Mesendoderm (in vitro differentiated cells): ENCODE measurements around the gene CHMP6.
"Not testable (repeated sequence)": the region's sequence is repeated elsewhere in the genome, so short reads cannot be mapped to it uniquely, and the experiment has no call there.

ENCODE experiments used
- DNase-seq: peaks from one replicate; pipeline ENCODE4 v3.0.0; 2013
- H2AK5ac ChIP-seq: 2 replicates; pipeline ENCODE4 v1.6.1; 2013; ENCODE audit warnings: low read length, inconsistent platforms
- H2BK120ac ChIP-seq: 2 replicates; pipeline ENCODE4 v1.6.1; 2013; ENCODE audit warnings: low read depth, mild to moderate bottlenecking, low read length, moderate library complexity, mixed read lengths
- H2BK15ac ChIP-seq: replicated peaks from 2 replicates; pipeline ENCODE4 v1.6.1; 2013; ENCODE audit warnings: low read depth, mild to moderate bottlenecking, moderate library complexity
- H2BK5ac ChIP-seq: 2 replicates; pipeline ENCODE4 v1.6.1; 2013; ENCODE audit warnings: low read length, inconsistent platforms
- H3K18ac ChIP-seq: 2 replicates; pipeline ENCODE4 v1.6.1; 2013; ENCODE audit warnings: mild to moderate bottlenecking, low read length, mixed read lengths
- H3K23ac ChIP-seq: one replicate; pipeline ENCODE4 v1.6.1; 2013; ENCODE audit warnings: low read length
- H3K27ac ChIP-seq: 2 replicates; pipeline ENCODE4 v1.5.1; 2013; ENCODE audit warnings: low read depth, mild to moderate bottlenecking, inconsistent platforms, low read length, moderate library complexity
- H3K27me3 ChIP-seq: 2 replicates; pipeline ENCODE4 v1.6.1; 2013; ENCODE audit warnings: low read length, control low read depth, mild to moderate bottlenecking, inconsistent platforms; ENCODE audit not compliant: insufficient read depth, poor library complexity
- H3K36me3 ChIP-seq: 2 replicates; pipeline ENCODE4 v1.6.1; 2013; ENCODE audit warnings: low read length, inconsistent platforms; ENCODE audit not compliant: control insufficient read depth, insufficient read depth
- H3K4ac ChIP-seq: one replicate; pipeline ENCODE4 v1.6.1; 2013; ENCODE audit warnings: low read depth, mild to moderate bottlenecking, low read length, moderate library complexity
- H3K4me1 ChIP-seq: 2 replicates; pipeline ENCODE4 v1.6.1; 2013; ENCODE audit warnings: low read depth, low read length, inconsistent platforms; ENCODE audit not compliant: control insufficient read depth
- H3K4me2 ChIP-seq: 2 replicates; pipeline ENCODE4 v1.6.1; 2013; ENCODE audit warnings: low read length
- H3K4me3 ChIP-seq: 2 replicates; pipeline ENCODE4 v1.5.1; 2013; ENCODE audit warnings: mild to moderate bottlenecking, low read length
- H3K56ac ChIP-seq: one replicate; pipeline ENCODE4 v1.6.1; 2013; ENCODE audit warnings: low read length
- H3K79me1 ChIP-seq: 2 replicates; pipeline ENCODE4 v1.6.1; 2013; ENCODE audit warnings: low read length, inconsistent platforms
- H3K79me2 ChIP-seq: 2 replicates; pipeline ENCODE4 v1.6.1; 2013; ENCODE audit warnings: mild to moderate bottlenecking, low read length; ENCODE audit not compliant: control insufficient read depth, insufficient read depth
- H3K9ac ChIP-seq: 2 replicates; pipeline ENCODE4 v1.6.1; 2013; ENCODE audit warnings: low read length, inconsistent platforms
- H4K5ac ChIP-seq: one replicate; pipeline ENCODE4 v1.6.1; 2013; ENCODE audit warnings: low read length
- H4K8ac ChIP-seq: one replicate; pipeline ENCODE4 v1.6.1; 2013; ENCODE audit warnings: low read depth, mild to moderate bottlenecking, control low read depth, low read length, moderate library complexity
- WGBS: extraction: QIAGEN DNeasy Blood & Tissue Kit; methylation state at CpG from one replicate; pipeline ENCODE4 v1.1.7; 2013; ENCODE audit warnings: low lambda C conversion rate, missing lambda C conversion rate; ENCODE audit not compliant: insufficient coverage; ENCODE audit errors: extremely low coverage; 5-methylcytosine and 5-hydroxymethylcytosine counted together

Gene CHMP6

GRCh38 chr17:81012574-81013447 is 21.2 kb downstream of the CHMP6 start:
- Histone ChIP-seq H3K4ac (no peak overlapping the region), H3K79me2 (no peaks in the 10 kb centered on the region), H3K4me3 (no peak overlapping the region), H2BK5ac (no peak overlapping the region), H3K23ac (no peak overlapping the region), H3K27me3 (no peaks in the 10 kb centered on the region), H3K4me2 (no peak overlapping the region), H4K5ac (no peak overlapping the region), H3K18ac (no peak overlapping the region), H3K79me1 (no peaks in the 10 kb centered on the region), H3K36me3 (no peaks in the 10 kb centered on the region), H3K27ac (no peak overlapping the region), H4K8ac (no peak overlapping the region), H2BK120ac (no peak overlapping the region), H3K4me1 (no peaks in the 10 kb centered on the region), H2BK15ac (no peak overlapping the region), H2AK5ac (no peak overlapping the region), H3K9ac (no peak overlapping the region), H3K56ac (no peak overlapping the region)
- no CpG with 5 or more reads among the region's 13 CpGs for WGBS
- no peak for DNase-seq

GRCh38 chr17:81013642-81014041 is 22.0 kb downstream of the CHMP6 start:
- Histone ChIP-seq H3K23ac (no peak overlapping the region), H2BK15ac (no peak overlapping the region), H3K27ac (no peak overlapping the region), H2BK120ac (no peak overlapping the region), H3K4me2 (no peak overlapping the region), H2AK5ac (no peak overlapping the region), H3K79me2 (no peaks in the 10 kb centered on the region), H3K4me3 (no peak overlapping the region), H4K8ac (no peak overlapping the region), H4K5ac (no peak overlapping the region), H3K79me1 (no peaks in the 10 kb centered on the region), H3K4me1 (no peaks in the 10 kb centered on the region), H2BK5ac (no peak overlapping the region), H3K4ac (no peak overlapping the region), H3K9ac (no peak overlapping the region), H3K27me3 (no peaks in the 10 kb centered on the region), H3K36me3 (no peaks in the 10 kb centered on the region), H3K18ac (no peak overlapping the region), H3K56ac (no peak overlapping the region)
- no CpG with 5 or more reads among the region's 6 CpGs for WGBS
- no peak for DNase-seq

- H4K8ac ChIP-seq = no peak overlapping the region
- H2BK120ac ChIP-seq = no peak overlapping the region
- H2BK15ac ChIP-seq = no peak overlapping the region
- no peaks in the 10 kb centered on the region for H3K27me3 ChIP-seq
- DNase-seq = no peak
- H3K4me2 ChIP-seq = no peak overlapping the region
- no peak overlapping the region for H2AK5ac ChIP-seq
- WGBS = no CpG with 5 or more reads among the region's 1 CpG
- H3K79me2 ChIP-seq = no peaks in the 10 kb centered on the region
- H3K9ac ChIP-seq = no peak overlapping the region
- no peak overlapping the region for H2BK5ac ChIP-seq
- H3K23ac ChIP-seq = no peak overlapping the region
- H3K56ac ChIP-seq = no peak overlapping the region
- no peaks in the 10 kb centered on the region for H3K36me3 ChIP-seq
- no peak overlapping the region for H3K4ac ChIP-seq
- H3K4me1 ChIP-seq = no peaks in the 10 kb centered on the region
- H3K27ac ChIP-seq = no peak overlapping the region
- no peaks in the 10 kb centered on the region for H3K79me1 ChIP-seq
- no peak overlapping the region for H4K5ac ChIP-seq
- H3K4me3 ChIP-seq = no peak overlapping the region
- no peak overlapping the region for H3K18ac ChIP-seq
Measured at GRCh38 chr17:81015136-81015535, 23.5 kb downstream of the CHMP6 start.

- Histone ChIP-seq H3K4me1 (no peaks in the 10 kb centered on the region), H2BK5ac (no peak overlapping the region), H3K79me1 (no peaks in the 10 kb centered on the region), H3K9ac (no peak overlapping the region), H3K56ac (no peak overlapping the region), H3K27ac (no peak overlapping the region), H4K5ac (no peak overlapping the region), H4K8ac (no peak overlapping the region), H3K4me3 (no peak overlapping the region), H2BK120ac (no peak overlapping the region), H3K23ac (no peak overlapping the region), H3K4ac (no peak overlapping the region), H3K27me3 (no peaks in the 10 kb centered on the region), H3K36me3 (no peaks in the 10 kb centered on the region), H2BK15ac (no peak overlapping the region), H3K79me2 (no peaks in the 10 kb centered on the region), H3K4me2 (no peak overlapping the region), H2AK5ac (no peak overlapping the region), H3K18ac (no peak overlapping the region)
- WGBS = no CpG with 5 or more reads among the region's 2 CpGs
- no peak for DNase-seq
Measured at GRCh38 chr17:81016575-81016974, 24.9 kb downstream of the CHMP6 start.

GRCh38 chr17:81017330-81017729 is 25.7 kb downstream of the CHMP6 start:
- H3K4me2 ChIP-seq, H2BK120ac ChIP-seq, H3K79me1 ChIP-seq, DNase-seq, H4K8ac ChIP-seq, H3K36me3 ChIP-seq, H3K9ac ChIP-seq, H2AK5ac ChIP-seq, H2BK15ac ChIP-seq, H4K5ac ChIP-seq, H3K56ac ChIP-seq, H3K4me3 ChIP-seq, H3K18ac ChIP-seq, H3K27ac ChIP-seq, H3K23ac ChIP-seq, H3K27me3 ChIP-seq, H2BK5ac ChIP-seq, H3K79me2 ChIP-seq, H3K4ac ChIP-seq, H3K4me1 ChIP-seq: not testable (repeated sequence)
- no CpG with 5 or more reads among the region's 4 CpGs for WGBS
